Left lung (tissue), 10 donors: Measurements from ENCODE around the gene SLC27A1. TPM values are rescaled to one million over a fixed set of nuclear protein-coding genes. Genes with fewer than 3 reads are reported as not detected.
A peak's percentile ranks its signal among the peaks of the same experiment; 100 is the strongest.

ENCODE experiments used
- ATAC-seq: fragments of 200-7000 bp; cut with Tn5 transposase; one replicate; pipeline ENCODE4 v1.9.1; 2020; ENCODE audit warnings: moderate library complexity
- DNase-seq, 4 donors: peaks; one replicate each; pipeline ENCODE4 v3.0.0-alpha.2; 2013 to 2020
- H3K27ac ChIP-seq, 2 donors: fragments of 200-600 bp; sonication (generic) in 1 of 2; one replicate each; pipeline versions ENCODE4 v1.5.0 to v1.8.0; 2020 to 2021
- H3K27me3 ChIP-seq, 2 donors: fragments of 200-600 bp; sonication (generic) in 1 of 2; one replicate each; pipeline versions ENCODE4 v1.5.0 to v1.8.0; 2020 to 2021
- H3K36me3 ChIP-seq, 2 donors: fragments of 200-600 bp; sonication (generic) in 1 of 2; one replicate each; pipeline versions ENCODE4 v1.5.0 to v1.8.0; 2020 to 2021
- H3K4me1 ChIP-seq, 2 donors: fragments of 200-600 bp; one replicate each; pipeline ENCODE4 v1.8.0; 2021
- H3K4me3 ChIP-seq, 2 donors: fragments of 200-600 bp; sonication (generic) in 1 of 2; one replicate each; pipeline versions ENCODE4 v1.5.0 to v1.8.0; 2020 to 2021; ENCODE audit warnings: mild to moderate bottlenecking in 1 of 2
- H3K9me3 ChIP-seq, 2 donors: fragments of 200-600 bp; sonication (generic) in 1 of 2; one replicate each; pipeline versions ENCODE4 v1.5.0 to v1.8.0; 2020 to 2021
- intact Hi-C, 2 donors: fragments of 100-400 bp; cut with DNase I; formaldehyde crosslinking; loops; one replicate each; pipeline versions ENCODE4 v1.11.2 to v1.14.2; 2022
- polyA plus RNA-seq, 6 donors: library from polyadenylated mRNA; unstranded; fragments of 120-200 nt; gene quantifications; one replicate each; pipeline ENCODE4 v1.2.1, GENCODE V29; 2013; ENCODE audit not compliant: insufficient read length in 6 of 6
- total RNA-seq, 2 donors: library from RNA; stranded (reverse); fragmentation: NEBNext Ultra II Directional; extraction: Animal tissue kit (Norgen Biotek cat#: 25700); gene quantifications; one replicate each; pipeline ENCODE4 v1.2.1, GENCODE V29; 2021
- TF ChIP-seq, protein P1 (sequence below), 2 donors: fragments of 200-600 bp; sonication (generic) in 1 of 2; IDR thresholded peaks; one replicate each; pipeline versions ENCODE4 v1.5.0 to v1.8.0; 2021; ENCODE audit warnings: antibody characterized with exemption in 2 of 2
- donor health status: DM: no; HTN: yes; CAD: no.
- donor health status: DM: no; HTN: no; CAD: no.

SLC27A1 gene
- total and polyA plus RNA-seq, 8 donors, result 16.9 to 28.1 (median 24.1) TPM

DNA sequence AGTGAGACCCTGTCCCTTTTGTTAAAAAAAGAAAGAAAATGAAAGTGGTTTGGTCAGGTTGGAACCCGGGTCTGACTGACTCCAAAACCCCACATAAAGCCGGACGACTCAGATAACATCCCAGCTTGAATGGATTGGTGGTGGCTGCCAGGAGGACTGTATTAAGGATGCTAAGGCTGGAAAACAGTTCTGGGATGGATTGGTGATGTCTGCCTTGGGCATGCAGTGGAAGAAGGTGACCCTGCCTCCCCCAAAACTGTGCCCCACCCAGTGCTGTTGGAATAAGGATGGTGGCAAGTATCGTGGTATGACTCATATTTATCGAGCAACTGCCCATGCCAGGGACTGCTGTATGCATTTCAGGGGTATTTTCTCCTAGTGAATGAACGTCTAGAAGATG lies 66.6 kb downstream of the SLC27A1 start:
- no peaks in the 10 kb centered on the region for H3K36me3 ChIP-seq
- ATAC-seq, result no peak
- TF ChIP-seq, protein P1, sequence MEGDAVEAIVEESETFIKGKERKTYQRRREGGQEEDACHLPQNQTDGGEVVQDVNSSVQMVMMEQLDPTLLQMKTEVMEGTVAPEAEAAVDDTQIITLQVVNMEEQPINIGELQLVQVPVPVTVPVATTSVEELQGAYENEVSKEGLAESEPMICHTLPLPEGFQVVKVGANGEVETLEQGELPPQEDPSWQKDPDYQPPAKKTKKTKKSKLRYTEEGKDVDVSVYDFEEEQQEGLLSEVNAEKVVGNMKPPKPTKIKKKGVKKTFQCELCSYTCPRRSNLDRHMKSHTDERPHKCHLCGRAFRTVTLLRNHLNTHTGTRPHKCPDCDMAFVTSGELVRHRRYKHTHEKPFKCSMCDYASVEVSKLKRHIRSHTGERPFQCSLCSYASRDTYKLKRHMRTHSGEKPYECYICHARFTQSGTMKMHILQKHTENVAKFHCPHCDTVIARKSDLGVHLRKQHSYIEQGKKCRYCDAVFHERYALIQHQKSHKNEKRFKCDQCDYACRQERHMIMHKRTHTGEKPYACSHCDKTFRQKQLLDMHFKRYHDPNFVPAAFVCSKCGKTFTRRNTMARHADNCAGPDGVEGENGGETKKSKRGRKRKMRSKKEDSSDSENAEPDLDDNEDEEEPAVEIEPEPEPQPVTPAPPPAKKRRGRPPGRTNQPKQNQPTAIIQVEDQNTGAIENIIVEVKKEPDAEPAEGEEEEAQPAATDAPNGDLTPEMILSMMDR (IDR thresholded peaks at IDR 0.05), result no peak
- H3K4me1 ChIP-seq, result peaks cover 8 to 13% of the 10 kb centered on the region in 2 donors
- H3K27me3 ChIP-seq, result peaks cover 0 to 6% of the 10 kb centered on the region in 2 donors
- intact Hi-C loops, result no loop called here
- no peak overlapping the region for H3K27ac ChIP-seq
- H3K4me3 ChIP-seq, result no peak overlapping the region
- DNase-seq, result no peak
- no peaks in the 10 kb centered on the region for H3K9me3 ChIP-seq

DNA sequence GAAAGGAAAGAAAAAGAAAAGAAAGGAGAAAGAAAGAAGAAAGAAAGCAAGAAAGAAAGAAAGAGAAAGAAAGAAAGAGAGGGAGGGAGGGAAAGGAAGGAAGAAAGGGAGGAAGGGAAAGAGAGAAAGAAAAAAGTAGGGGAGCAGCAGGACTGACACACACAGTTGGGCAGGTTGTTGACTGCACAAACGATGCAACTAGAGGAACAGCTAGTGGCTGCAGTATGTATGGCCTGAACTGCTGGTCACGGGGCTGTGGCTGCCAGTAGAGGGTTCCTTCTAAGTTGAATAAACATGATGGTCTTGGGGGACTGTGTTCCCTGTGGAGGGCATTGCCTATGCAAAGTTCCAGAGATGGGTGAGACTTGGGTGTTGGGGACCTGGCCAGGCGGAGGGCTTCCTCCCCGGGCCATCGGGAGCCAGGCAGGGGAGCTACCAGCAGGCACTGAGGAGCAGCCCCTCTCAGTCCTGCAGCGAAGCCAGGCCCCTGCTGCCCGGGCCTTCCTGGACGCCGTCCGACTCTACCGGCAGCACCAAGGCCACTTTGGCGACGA lies 68.4 kb downstream of the SLC27A1 start:
- no peaks in the 10 kb centered on the region for H3K27me3 ChIP-seq
- TF ChIP-seq, protein P1 (IDR thresholded peaks at IDR 0.05), result no peak
- H3K4me3 ChIP-seq, result peak overlapping the region; percentile 32 to 53
- ATAC-seq (peak; percentile 3), DNase-seq (no peak)
- H3K36me3 ChIP-seq, result no peaks in the 10 kb centered on the region
- intact Hi-C loops, result no loop called here
- peak overlapping the region in 1 of 2 donors; percentile 53 for H3K27ac ChIP-seq
- peaks cover 8 to 13% of the 10 kb centered on the region in 2 donors for H3K4me1 ChIP-seq
- no peaks in the 10 kb centered on the region for H3K9me3 ChIP-seq

DNA sequence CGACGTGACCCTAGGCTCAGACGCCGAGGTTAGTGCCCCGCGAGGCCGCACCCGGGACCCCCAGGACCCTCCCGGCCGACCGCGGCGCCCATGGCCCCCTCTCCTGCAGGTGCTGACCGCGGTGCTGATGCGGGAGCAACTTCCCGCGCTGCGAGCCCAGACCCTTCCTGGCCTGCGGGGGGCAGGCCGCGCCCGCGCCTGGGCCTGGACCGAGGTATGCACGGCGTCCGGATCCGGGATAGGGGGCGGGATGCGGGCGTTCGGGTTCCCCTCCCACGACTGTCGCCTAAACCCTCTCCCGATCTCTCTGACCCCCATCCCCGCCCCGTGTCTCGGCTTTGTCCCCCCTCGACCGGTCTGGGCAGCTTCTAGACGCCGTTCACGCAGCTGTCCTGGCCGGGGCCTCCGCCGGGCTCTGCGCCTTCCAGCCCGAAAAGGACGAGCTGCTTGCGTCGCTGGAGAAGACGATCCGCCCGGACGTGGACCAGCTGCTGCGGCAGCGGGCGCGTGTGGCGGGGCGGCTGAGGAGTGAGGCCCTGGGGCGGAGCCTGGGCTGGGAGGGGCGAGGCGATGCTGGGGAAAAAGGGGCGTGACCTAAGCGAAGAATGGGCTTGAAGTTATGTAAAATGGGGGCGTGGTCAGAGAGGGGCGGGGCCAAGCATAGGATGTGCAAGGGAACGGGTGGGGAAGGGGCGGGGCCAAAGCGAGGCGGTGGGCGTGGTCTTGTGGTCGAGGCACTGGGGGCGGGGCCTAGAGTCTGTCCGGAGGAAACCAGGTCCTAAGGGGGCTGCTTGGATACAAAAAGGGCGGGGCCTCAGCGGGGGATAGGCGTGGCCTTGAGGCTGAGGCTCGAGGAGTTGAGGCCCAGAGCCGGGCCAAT lies 69.2 kb downstream of the SLC27A1 start:
- ATAC-seq (peak; percentile 90), DNase-seq (peak; percentile 72 to 96 (median 91))
- TF ChIP-seq, protein P1 (IDR thresholded peaks at IDR 0.05), result no peak
- H3K4me3 ChIP-seq, result peak overlapping the region; percentile 32 to 53
- H3K4me1 ChIP-seq, result peaks cover 8 to 13% of the 10 kb centered on the region in 2 donors
- H3K27me3 ChIP-seq, result no peaks in the 10 kb centered on the region
- H3K27ac ChIP-seq, result peak overlapping the region in 1 of 2 donors; percentile 53
- intact Hi-C loops, result no loop called here
- no peaks in the 10 kb centered on the region for H3K36me3 ChIP-seq
- no peaks in the 10 kb centered on the region for H3K9me3 ChIP-seq

DNA sequence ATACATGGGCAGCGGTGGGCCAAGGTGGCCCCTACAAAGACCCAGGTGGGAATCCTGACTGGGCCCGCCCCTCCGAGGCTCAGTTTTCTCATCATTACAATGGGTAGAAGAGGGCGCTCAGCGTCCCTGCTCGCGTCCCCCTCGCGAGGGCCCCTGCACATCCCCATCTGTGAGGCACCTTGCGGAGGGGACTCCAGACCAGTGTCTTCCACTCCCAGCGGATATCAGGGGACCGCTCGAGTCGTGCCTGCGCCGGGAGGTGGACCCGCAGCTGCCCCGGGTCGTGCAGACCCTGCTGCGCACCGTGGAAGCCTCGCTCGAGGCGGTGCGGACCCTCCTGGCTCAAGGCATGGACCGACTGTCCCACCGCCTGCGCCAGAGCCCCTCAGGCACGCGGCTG lies 69.8 kb downstream of the SLC27A1 start:
- Histone ChIP-seq H3K4me1 (peaks cover 8 to 13% of the 10 kb centered on the region in 2 donors), H3K36me3 (no peaks in the 10 kb centered on the region), H3K27me3 (no peaks in the 10 kb centered on the region), H3K27ac (no peak overlapping the region), H3K4me3 (no peak overlapping the region), H3K9me3 (no peaks in the 10 kb centered on the region)
- ATAC-seq, result no peak
- intact Hi-C loops, result no loop called here
- TF ChIP-seq, protein P1 (IDR thresholded peaks at IDR 0.05), result no peak
- DNase-seq, result peak in 1 of 4 donors; percentile 83

DNA sequence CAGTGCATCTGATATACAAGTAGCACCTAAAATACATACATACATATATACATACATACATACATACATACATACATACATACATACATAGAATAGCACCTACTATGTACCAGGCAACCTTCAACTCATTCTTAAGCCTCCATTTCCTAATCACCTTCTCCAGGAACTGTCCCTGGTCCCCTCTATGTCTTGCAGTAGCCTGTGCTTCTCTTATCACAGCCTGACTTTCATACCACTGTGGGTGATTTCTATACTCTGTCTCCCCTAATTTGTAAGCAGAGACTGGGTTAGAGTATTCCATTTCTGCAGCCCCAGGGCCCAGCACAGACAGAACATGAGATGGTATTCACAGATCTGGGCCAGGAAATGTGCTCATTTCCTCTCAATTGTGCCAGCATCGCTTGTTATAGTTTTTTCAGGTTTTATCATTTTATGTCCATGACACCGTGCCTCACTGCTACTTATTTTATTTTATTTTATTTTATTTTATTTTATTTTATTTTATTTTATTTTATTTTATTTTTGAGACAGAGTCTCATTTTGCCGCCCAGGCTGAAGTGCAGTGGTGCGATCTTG lies 70.9 kb downstream of the SLC27A1 start:
- intact Hi-C loops, result no loop called here
- Histone ChIP-seq H3K4me3 (no peak overlapping the region), H3K36me3 (no peaks in the 10 kb centered on the region), H3K9me3 (no peaks in the 10 kb centered on the region), H3K4me1 (peaks cover 8 to 13% of the 10 kb centered on the region in 2 donors), H3K27ac (no peak overlapping the region), H3K27me3 (no peaks in the 10 kb centered on the region)
- DNase-seq (no peak), ATAC-seq (no peak)
- TF ChIP-seq, protein P1 (IDR thresholded peaks at IDR 0.05), result no peak
